ENCODE results near the gene SERPINB12.

The SERPINB12 gene

GRCh38 chr18:63527251-63527650, 14.9 kb upstream of the SERPINB12 start (continued):
- TF ChIP-seq ZNF518A (tag by site-specific recombination; conservative IDR thresholded peaks at IDR 0.05; ENCODE audit: low read depth) (no peak), ZBTB6 (tag by site-specific recombination; IDR thresholded peaks at IDR 0.05) (no peak), PRDM1 (tag by site-specific recombination; IDR thresholded peaks at IDR 0.05) (no peak), REST (tag by site-specific recombination; IDR thresholded peaks at IDR 0.05) (no peak), ZNF169 (tag by site-specific recombination; IDR thresholded peaks at IDR 0.05) (no peak), ZNF548 (tag by site-specific recombination; IDR thresholded peaks at IDR 0.05) (no peak), KLF16 (tag by site-specific recombination; IDR thresholded peaks at IDR 0.05) (no peak), ZFP3 (tag by site-specific recombination; IDR thresholded peaks at IDR 0.05; ENCODE audit: low read depth) (no peak)

GRCh38 chr18:63528863-63529492, 13.2 kb upstream of the SERPINB12 start:
- H3K27ac ChIP-seq (ENCODE audit: extremely low read depth, low read depth, low read length): no peak overlapping the region
- no peaks in the 10 kb centered on the region for H3K36me3 ChIP-seq (ENCODE audit: control insufficient read depth in 2 of 2, insufficient read depth in 1 of 2, low read length in 2 of 2)
- TF ChIP-seq ZNF621 (tag by site-specific recombination; IDR thresholded peaks at IDR 0.05) (no peak), ZBTB20 (tag by site-specific recombination; IDR thresholded peaks at IDR 0.05) (no peak), ZNF354C (tag by site-specific recombination; IDR thresholded peaks at IDR 0.05; ENCODE audit: borderline replicate concordance, low read depth) (no peak), ZNF391 (tag by site-specific recombination; IDR thresholded peaks at IDR 0.05; ENCODE audit: borderline replicate concordance, low read depth) (no peak), ZNF24 (tag by site-specific recombination; IDR thresholded peaks at IDR 0.05) (no peak), YY2 (tag by site-specific recombination; IDR thresholded peaks at IDR 0.05) (no peak), ATF2 (tag by site-specific recombination; IDR thresholded peaks at IDR 0.05; ENCODE audit: low read depth) (no peak), ZNF670 (tag by site-specific recombination; IDR thresholded peaks at IDR 0.05; ENCODE audit: low read depth) (no peak)
- H3K4me3 ChIP-seq (ENCODE audit: low read depth, low read length): no peak overlapping the region
- no peaks in the 10 kb centered on the region for H3K9me3 ChIP-seq (ENCODE audit: control insufficient read depth, insufficient read depth, low read depth, low read length)
- CTCF ChIA-PET: interaction anchor here (2.4 kb wide), 1 partner anchor 10 kb away, joined by 8 read pairs; no protein-coding TSS in a partner anchor
- H3K4me1 ChIP-seq (ENCODE audit: control insufficient read depth, insufficient read depth, low read length): no peaks in the 10 kb centered on the region
- POLR2A ChIA-PET: no interaction called here

Measured in HEK293 (cell line).